ENCODE results near the gene CDH23. TPM values are rescaled to one million over a fixed set of nuclear protein-coding genes. Genes with fewer than 3 reads are reported as not detected.
"Not testable (repeated sequence)": the region's sequence is repeated elsewhere in the genome, so short reads cannot be mapped to it uniquely, and the experiment has no call there.

The CDH23 gene
- polyA plus RNA-seq, 1 donor (not counting 4 experiments of a cell fraction or from before 2014, with no cell fraction given), result 0.01 TPM

DNA sequence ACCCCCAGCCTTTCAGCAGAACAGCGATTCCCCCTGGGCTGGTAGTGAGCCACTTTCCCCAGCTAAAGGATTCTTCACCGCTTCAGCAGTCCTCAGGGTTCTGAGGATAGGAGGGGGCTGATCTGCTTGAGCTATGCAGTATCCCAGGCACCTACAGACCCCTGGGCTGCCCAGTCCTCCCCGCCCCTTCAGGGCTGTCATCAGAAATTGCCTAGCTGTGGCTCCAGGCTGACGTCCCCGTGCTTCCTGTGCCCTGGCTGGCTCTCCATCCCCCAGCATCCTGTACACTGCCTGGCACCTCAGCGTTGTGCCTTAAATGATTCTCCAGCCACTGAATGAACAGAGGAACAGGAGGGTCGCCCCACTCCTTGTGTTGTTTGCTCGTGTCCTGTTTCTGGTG, 38.4 kb upstream of the CDH23 start:
- Histone ChIP-seq H3K79me2 (ENCODE audit: control insufficient read depth, insufficient read depth, low read length) (no peaks in the 10 kb centered on the region), H3K4me1 (ENCODE audit: control insufficient read depth, extremely low read depth, insufficient read depth, low read length) (no peaks in the 10 kb centered on the region), H3K9ac (ENCODE audit: control insufficient read depth, extremely low read depth, insufficient read depth, low read length) (no peak overlapping the region), H3K36me3 (ENCODE audit: control insufficient read depth in 2 of 2, extremely low read depth in 1 of 2, insufficient read depth in 2 of 2, low read length in 2 of 2) (no peaks in the 10 kb centered on the region), H2AFZ (ENCODE audit: control insufficient read depth, low read length) (no peak overlapping the region), H3K9me3 (ENCODE audit: control insufficient read depth, low read depth, low read length) (no peaks in the 10 kb centered on the region), H3K4me2 (ENCODE audit: control insufficient read depth, extremely low read depth, insufficient read depth, low read depth, low read length) (no peak overlapping the region), H3K9me1 (ENCODE audit: control insufficient read depth, extremely low read depth, insufficient read depth, low read length) (no peaks in the 10 kb centered on the region), H3K27ac (ENCODE audit: control insufficient read depth, insufficient read depth, low read length) (no peak overlapping the region), H4K20me1 (ENCODE audit: control insufficient read depth, extremely low read depth, insufficient read depth, low read length) (no peaks in the 10 kb centered on the region), H3K4me3 (ENCODE audit: control insufficient read depth in 2 of 3, extremely low read depth in 1 of 3, insufficient read depth in 2 of 3, low read depth in 1 of 3, low read length in 3 of 3) (no peak overlapping the region), H3K27me3 (ENCODE audit: control insufficient read depth, extremely low read depth, insufficient read depth, low read length) (peaks cover 9% of the 10 kb centered on the region)
- TF ChIP-seq EZH2 (IDR thresholded peaks at IDR 0.05; ENCODE audit: low read length), result no peak
- no peak for TF ChIP-seq CTCF (optimal IDR thresholded peaks at IDR 0.05 in 1 of 3, IDR thresholded peaks at IDR 0.05 in 1 of 3, conservative IDR thresholded peaks at IDR 0.05 in 1 of 3; ENCODE audit: extremely low read depth in 1 of 3, insufficient read depth in 2 of 3, low read length in 3 of 3)
- DNase-seq (ENCODE audit: low read depth, low spot score) (no peak), FAIRE-seq (no peak)
- dilution Hi-C loops (cut with MboI; ENCODE audit: extremely low pct_ligation_motif_present, low sequenced_read_pairs), result no loop called here

DNA sequence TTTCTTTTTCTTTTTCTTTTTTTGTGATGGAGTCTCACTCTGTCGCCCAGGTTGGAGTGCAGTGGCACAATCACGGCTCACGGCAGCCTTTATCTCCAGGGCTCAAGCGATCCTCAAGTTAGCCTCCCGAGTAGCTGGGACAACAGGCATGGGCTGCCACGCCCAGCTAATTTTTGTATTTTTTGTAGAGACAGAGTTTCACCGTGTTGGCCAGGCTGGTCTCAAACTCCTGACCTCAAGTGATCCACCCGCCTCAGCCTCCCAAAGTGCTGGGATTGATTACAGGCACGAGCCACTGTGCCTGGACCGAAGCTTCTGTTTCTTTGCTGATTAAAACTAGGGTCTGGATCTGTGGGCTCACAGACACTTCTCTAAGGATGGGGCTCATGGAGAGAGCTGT, 37.8 kb upstream of the CDH23 start:
- H3K4me3 ChIP-seq (ENCODE audit: control insufficient read depth in 2 of 3, extremely low read depth in 1 of 3, insufficient read depth in 2 of 3, low read depth in 1 of 3, low read length in 3 of 3); H3K27me3 ChIP-seq (ENCODE audit: control insufficient read depth, extremely low read depth, insufficient read depth, low read length); H3K27ac ChIP-seq (ENCODE audit: control insufficient read depth, insufficient read depth, low read length); H3K9me1 ChIP-seq (ENCODE audit: control insufficient read depth, extremely low read depth, insufficient read depth, low read length); H3K79me2 ChIP-seq (ENCODE audit: control insufficient read depth, insufficient read depth, low read length); H2AFZ ChIP-seq (ENCODE audit: control insufficient read depth, low read length); H3K9ac ChIP-seq (ENCODE audit: control insufficient read depth, extremely low read depth, insufficient read depth, low read length); H3K36me3 ChIP-seq (ENCODE audit: control insufficient read depth in 2 of 2, extremely low read depth in 1 of 2, insufficient read depth in 2 of 2, low read length in 2 of 2); DNase-seq (ENCODE audit: low read depth, low spot score); H4K20me1 ChIP-seq (ENCODE audit: control insufficient read depth, extremely low read depth, insufficient read depth, low read length); H3K4me2 ChIP-seq (ENCODE audit: control insufficient read depth, extremely low read depth, insufficient read depth, low read depth, low read length); FAIRE-seq; H3K9me3 ChIP-seq (ENCODE audit: control insufficient read depth, low read depth, low read length); H3K4me1 ChIP-seq (ENCODE audit: control insufficient read depth, extremely low read depth, insufficient read depth, low read length); dilution Hi-C loops (cut with MboI; ENCODE audit: extremely low pct_ligation_motif_present, low sequenced_read_pairs): not testable (repeated sequence)

GRCh38 chr10:71359364-71360046, 37.2 kb upstream of the CDH23 start:
- no peaks in the 10 kb centered on the region for H4K20me1 ChIP-seq (ENCODE audit: control insufficient read depth, extremely low read depth, insufficient read depth, low read length)
- no peak overlapping the region for H3K9ac ChIP-seq (ENCODE audit: control insufficient read depth, extremely low read depth, insufficient read depth, low read length)
- H3K4me1 ChIP-seq (ENCODE audit: control insufficient read depth, extremely low read depth, insufficient read depth, low read length), result peaks cover 4% of the 10 kb centered on the region
- dilution Hi-C loops (cut with MboI; ENCODE audit: extremely low pct_ligation_motif_present, low sequenced_read_pairs), result no loop called here
- no peak overlapping the region for H3K27ac ChIP-seq (ENCODE audit: control insufficient read depth, insufficient read depth, low read length)
- TF ChIP-seq CTCF (optimal IDR thresholded peaks at IDR 0.05 in 1 of 3, IDR thresholded peaks at IDR 0.05 in 1 of 3, conservative IDR thresholded peaks at IDR 0.05 in 1 of 3; ENCODE audit: extremely low read depth in 1 of 3, insufficient read depth in 2 of 3, low read length in 3 of 3) (no peak), EZH2 (IDR thresholded peaks at IDR 0.05; ENCODE audit: low read length) (no peak)
- H3K9me3 ChIP-seq (ENCODE audit: control insufficient read depth, low read depth, low read length), result no peaks in the 10 kb centered on the region
- no peaks in the 10 kb centered on the region for H3K36me3 ChIP-seq (ENCODE audit: control insufficient read depth in 2 of 2, extremely low read depth in 1 of 2, insufficient read depth in 2 of 2, low read length in 2 of 2)
- FAIRE-seq (no peak), DNase-seq (ENCODE audit: low read depth, low spot score) (no peak)
- H3K4me3 ChIP-seq (ENCODE audit: control insufficient read depth in 2 of 3, extremely low read depth in 1 of 3, insufficient read depth in 2 of 3, low read depth in 1 of 3, low read length in 3 of 3), result no peak overlapping the region
- H3K79me2 ChIP-seq (ENCODE audit: control insufficient read depth, insufficient read depth, low read length), result no peaks in the 10 kb centered on the region
- H3K9me1 ChIP-seq (ENCODE audit: control insufficient read depth, extremely low read depth, insufficient read depth, low read length), result no peaks in the 10 kb centered on the region
- H2AFZ ChIP-seq (ENCODE audit: control insufficient read depth, low read length), result no peak overlapping the region
- H3K4me2 ChIP-seq (ENCODE audit: control insufficient read depth, extremely low read depth, insufficient read depth, low read depth, low read length), result no peak overlapping the region
- peaks cover 5% of the 10 kb centered on the region for H3K27me3 ChIP-seq (ENCODE audit: control insufficient read depth, extremely low read depth, insufficient read depth, low read length)
